Astrocyte (in vitro differentiated cells and primary cell): Measurements from ENCODE around the gene CINP.

Experiments
- CTCF ChIP-seq: IDR thresholded peaks from 2 replicates; pipeline ENCODE4 v1.5.1; 2011; ENCODE audit warnings: low read depth, mild to moderate bottlenecking, inconsistent platforms, low read length, moderate library complexity; ENCODE audit not compliant: insufficient read depth
- EZH2 ChIP-seq: IDR thresholded peaks from 2 replicates; pipeline ENCODE4 v1.6.1; 2012; ENCODE audit warnings: mild to moderate bottlenecking, low read length, inconsistent platforms; ENCODE audit not compliant: insufficient read depth

- TF ChIP-seq CTCF (no peak), EZH2 (no peak)
These were observed 9.5 kb downstream of the CINP start for GRCh38 chr14:102353126-102353619.
